ENCODE measurements around the gene ART4.

Gene ART4

DNA sequence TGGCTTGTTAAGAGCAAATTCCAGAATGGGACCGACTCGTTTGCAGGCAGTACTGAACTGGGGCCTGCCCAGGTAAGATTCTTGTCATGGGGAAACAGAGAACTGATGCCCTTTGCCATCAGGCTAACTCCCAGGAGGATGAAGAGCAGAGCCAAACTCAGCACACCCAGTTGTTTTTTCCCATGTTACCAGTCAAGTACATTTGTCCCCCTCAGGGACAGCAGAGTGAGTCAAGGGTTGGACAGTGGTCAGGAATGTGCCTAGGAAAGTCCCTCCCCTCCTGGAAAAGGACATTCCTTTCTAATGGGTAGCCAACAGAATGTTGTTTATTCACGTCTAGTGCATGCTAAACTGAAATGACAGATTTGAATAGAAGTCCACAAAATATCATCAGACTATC, 1.6 kb downstream of the ART4 start:
- no peak overlapping the region for H3K27ac ChIP-seq
- TF ChIP-seq CTCF (conservative IDR thresholded peaks at IDR 0.05) (no peak), ZFX (IDR thresholded peaks at IDR 0.05) (no peak)

GRCh38 chr12:14840616-14841015, 2.7 kb downstream of the ART4 start:
- no peak for TF ChIP-seq ZFX (IDR thresholded peaks at IDR 0.05)
- TF ChIP-seq CTCF (conservative IDR thresholded peaks at IDR 0.05) = no peak
- H3K27ac ChIP-seq = no peak overlapping the region

DNA sequence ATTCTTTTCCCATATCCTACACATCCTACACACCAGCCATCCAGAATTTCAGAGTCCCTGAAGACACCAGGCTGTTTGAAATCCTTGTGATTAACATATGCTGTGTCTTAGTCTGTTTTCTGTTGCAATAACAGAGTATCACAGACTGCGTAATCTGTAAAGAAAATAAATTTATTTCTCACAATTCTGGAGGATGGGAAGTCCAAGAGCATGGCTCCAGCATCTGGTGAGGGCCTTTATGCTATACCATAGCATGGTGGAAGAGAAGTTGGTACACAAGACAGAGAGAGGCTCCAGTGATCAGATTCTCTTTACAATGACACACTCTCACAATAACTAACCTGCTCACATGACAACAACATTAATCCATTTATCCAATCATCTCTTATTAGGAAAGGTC, 4.1 kb downstream of the ART4 start:
- TF ChIP-seq CTCF (conservative IDR thresholded peaks at IDR 0.05) (no peak), ZFX (IDR thresholded peaks at IDR 0.05) (no peak)
- no peak overlapping the region for H3K27ac ChIP-seq

GRCh38 chr12:14836336-14837210, 6.8 kb downstream of the ART4 start:
- no peak overlapping the region for H3K27ac ChIP-seq
- TF ChIP-seq CTCF (conservative IDR thresholded peaks at IDR 0.05) (no peak), ZFX (IDR thresholded peaks at IDR 0.05) (no peak)

- TF ChIP-seq ZFX (IDR thresholded peaks at IDR 0.05) (no peak), CTCF (conservative IDR thresholded peaks at IDR 0.05) (no peak)
- H3K27ac ChIP-seq = no peak overlapping the region
These were observed 8.8 kb downstream of the ART4 start for GRCh38 chr12:14834509-14834908.

DNA sequence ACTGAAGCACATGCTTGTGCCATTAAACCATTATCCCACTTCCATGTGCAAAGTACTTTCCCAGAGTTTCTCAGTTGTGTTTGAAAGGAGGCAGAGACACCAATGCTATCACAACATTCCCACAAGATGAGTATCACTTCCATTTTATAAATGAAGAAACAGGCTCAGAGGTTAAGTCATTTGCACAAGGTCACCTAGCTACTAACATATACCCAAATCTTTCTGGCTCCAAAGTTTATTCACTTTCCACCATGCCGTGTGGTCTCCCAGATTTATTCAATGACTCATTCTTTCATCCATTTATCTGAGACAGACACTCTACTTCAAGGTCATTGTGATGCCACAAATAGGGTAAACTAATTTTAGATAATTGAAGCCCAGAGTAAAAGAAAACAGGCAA, 9.4 kb downstream of the ART4 start:
- TF ChIP-seq CTCF (conservative IDR thresholded peaks at IDR 0.05) (no peak), ZFX (IDR thresholded peaks at IDR 0.05) (no peak)
- H3K27ac ChIP-seq = no peak overlapping the region

GRCh38 chr12:14833336-14833735, 10.0 kb downstream of the ART4 start:
- no peak for TF ChIP-seq ZFX (IDR thresholded peaks at IDR 0.05)
- no peak for TF ChIP-seq CTCF (conservative IDR thresholded peaks at IDR 0.05)
- H3K27ac ChIP-seq = no peak overlapping the region
